Stimulated activated CD4-positive, alpha-beta T cell treated with anti-CD3 and anti-CD28 coated beads, Interleukin-15, amount 100 ng/mL, for 24 hours (primary cell): ENCODE results near the gene STAT5B.
"Not testable (repeated sequence)": the region's sequence is repeated elsewhere in the genome, so short reads cannot be mapped to it uniquely, and the experiment has no call there.

Source experiments
- DNase-seq: peaks from one replicate; pipeline ENCODE4 v3.0.0-alpha.2; 2020

STAT5B gene

GRCh38 chr17:42305543-42306384, 29.6 kb upstream of the STAT5B start:
- DNase-seq: no peak

- DNase-seq: not testable (repeated sequence)
Observed at GRCh38 chr17:42305031-42305330, 28.8 kb upstream of the STAT5B start.

GRCh38 chr17:42304187-42305030, 28.2 kb upstream of the STAT5B start:
- no peak for DNase-seq

GRCh38 chr17:42303694-42304093, 27.5 kb upstream of the STAT5B start:
- DNase-seq: no peak

- DNase-seq: no peak
Observed at GRCh38 chr17:42301022-42301421, 24.8 kb upstream of the STAT5B start.

- DNase-seq: not testable (repeated sequence)
Observed at GRCh38 chr17:42299913-42300312, 23.7 kb upstream of the STAT5B start.

- DNase-seq: not testable (repeated sequence)
Observed at GRCh38 chr17:42299361-42299760, 23.2 kb upstream of the STAT5B start.

GRCh38 chr17:42297775-42298174, 21.6 kb upstream of the STAT5B start:
- not testable (repeated sequence) for DNase-seq

GRCh38 chr17:42296012-42296411, 19.8 kb upstream of the STAT5B start:
- DNase-seq: no peak

- DNase-seq: no peak
Observed at GRCh38 chr17:42294469-42295398, 18.5 kb upstream of the STAT5B start.

GRCh38 chr17:42291129-42291528, 14.9 kb upstream of the STAT5B start:
- DNase-seq: no peak

- no peak for DNase-seq
Observed at GRCh38 chr17:42290577-42290976, 14.4 kb upstream of the STAT5B start.

GRCh38 chr17:42289611-42290181, 13.5 kb upstream of the STAT5B start:
- DNase-seq: peak; percentile 84

- peak; percentile 74 for DNase-seq
Observed at GRCh38 chr17:42288803-42289610, 12.8 kb upstream of the STAT5B start.

- DNase-seq: peak; percentile 82
Observed at GRCh38 chr17:42287977-42288802, 12.0 kb upstream of the STAT5B start, which contains the start of gene STAT5A. STAT5A (plus strand) TSS chr17:42288498; CDS start chr17:42289412, 914 bp downstream.

GRCh38 chr17:42287305-42287976, 11.2 kb upstream of the STAT5B start:
- DNase-seq: peak; percentile 53

GRCh38 chr17:42286411-42287221, 10.4 kb upstream of the STAT5B start:
- peak; percentile 48 for DNase-seq

- DNase-seq: no peak
Observed at GRCh38 chr17:42285346-42286050, 9.3 kb upstream of the STAT5B start.
